ENCODE results near the gene HDHD5.

- TF ChIP-seq, protein P1, sequence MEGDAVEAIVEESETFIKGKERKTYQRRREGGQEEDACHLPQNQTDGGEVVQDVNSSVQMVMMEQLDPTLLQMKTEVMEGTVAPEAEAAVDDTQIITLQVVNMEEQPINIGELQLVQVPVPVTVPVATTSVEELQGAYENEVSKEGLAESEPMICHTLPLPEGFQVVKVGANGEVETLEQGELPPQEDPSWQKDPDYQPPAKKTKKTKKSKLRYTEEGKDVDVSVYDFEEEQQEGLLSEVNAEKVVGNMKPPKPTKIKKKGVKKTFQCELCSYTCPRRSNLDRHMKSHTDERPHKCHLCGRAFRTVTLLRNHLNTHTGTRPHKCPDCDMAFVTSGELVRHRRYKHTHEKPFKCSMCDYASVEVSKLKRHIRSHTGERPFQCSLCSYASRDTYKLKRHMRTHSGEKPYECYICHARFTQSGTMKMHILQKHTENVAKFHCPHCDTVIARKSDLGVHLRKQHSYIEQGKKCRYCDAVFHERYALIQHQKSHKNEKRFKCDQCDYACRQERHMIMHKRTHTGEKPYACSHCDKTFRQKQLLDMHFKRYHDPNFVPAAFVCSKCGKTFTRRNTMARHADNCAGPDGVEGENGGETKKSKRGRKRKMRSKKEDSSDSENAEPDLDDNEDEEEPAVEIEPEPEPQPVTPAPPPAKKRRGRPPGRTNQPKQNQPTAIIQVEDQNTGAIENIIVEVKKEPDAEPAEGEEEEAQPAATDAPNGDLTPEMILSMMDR (IDR thresholded peaks at IDR 0.05; ENCODE audit: low read depth, low read length) = peak; percentile 42
- TF ChIP-seq EZH2phosphoT487 (IDR thresholded peaks at IDR 0.05; ENCODE audit: low read depth) = no peak
These were observed 42.3 kb upstream of the HDHD5 start for GRCh38 chr22:17201285-17201945.
